Activated CD8-positive, alpha-beta memory T cell treated with anti-CD3 and anti-CD28 coated beads for 48 hours (primary cell): ENCODE data around the gene FGFR3.

Source experiments
- DNase-seq, 3 experiments: peaks; one replicate each; pipeline ENCODE4 v3.0.0-alpha.2; 2020; ENCODE audit warnings: low read depth in 2 of 3, low spot score in 2 of 3

Gene FGFR3

GRCh38 chr4:1756079-1756478 is 37.0 kb upstream of the FGFR3 start:
- no peak for DNase-seq

GRCh38 chr4:1756893-1757779 is 36.0 kb upstream of the FGFR3 start:
- no peak for DNase-seq

GRCh38 chr4:1757836-1758235 is 35.3 kb upstream of the FGFR3 start:
- DNase-seq, result no peak

DNA sequence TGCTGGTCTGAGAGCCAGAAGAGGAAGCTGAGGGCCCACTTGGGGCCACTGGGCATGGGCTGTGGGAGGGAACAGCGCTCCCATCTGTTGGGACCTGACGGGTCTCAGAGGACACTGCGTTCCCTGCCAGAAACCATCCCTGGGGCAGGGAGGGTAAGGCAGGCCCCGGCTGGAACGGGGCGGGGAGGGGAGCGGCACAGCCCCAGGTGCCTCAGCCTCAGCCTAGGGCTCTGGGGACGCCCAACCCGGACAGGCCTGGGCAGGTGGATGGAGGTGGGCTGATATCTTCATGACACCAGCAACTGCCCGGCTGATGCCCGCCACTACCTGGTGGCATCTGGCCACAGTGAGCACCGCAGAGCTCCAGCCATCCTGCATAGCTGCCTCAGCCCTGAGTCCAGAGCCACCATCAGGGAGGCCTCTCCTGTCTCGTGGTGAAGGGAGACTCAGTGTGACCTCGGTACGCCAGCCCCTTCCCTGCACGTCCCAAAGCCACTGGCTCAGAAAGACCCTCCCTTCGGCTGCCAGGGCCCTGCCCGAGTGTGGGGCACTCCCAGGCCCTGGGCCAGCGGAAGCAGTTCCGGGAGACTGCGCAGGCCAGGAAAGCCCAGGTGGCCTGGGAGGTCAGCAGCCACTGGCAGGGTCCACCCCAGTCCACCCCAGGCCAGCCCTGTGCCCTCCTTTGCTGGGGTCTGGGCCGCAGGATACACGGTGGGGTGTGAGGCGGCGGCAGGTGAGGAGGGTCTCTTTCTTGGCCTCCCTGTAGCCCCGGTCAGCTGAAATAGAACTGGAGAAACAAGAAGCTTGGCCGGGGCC is 34.6 kb upstream of the FGFR3 start:
- no peak for DNase-seq

DNA sequence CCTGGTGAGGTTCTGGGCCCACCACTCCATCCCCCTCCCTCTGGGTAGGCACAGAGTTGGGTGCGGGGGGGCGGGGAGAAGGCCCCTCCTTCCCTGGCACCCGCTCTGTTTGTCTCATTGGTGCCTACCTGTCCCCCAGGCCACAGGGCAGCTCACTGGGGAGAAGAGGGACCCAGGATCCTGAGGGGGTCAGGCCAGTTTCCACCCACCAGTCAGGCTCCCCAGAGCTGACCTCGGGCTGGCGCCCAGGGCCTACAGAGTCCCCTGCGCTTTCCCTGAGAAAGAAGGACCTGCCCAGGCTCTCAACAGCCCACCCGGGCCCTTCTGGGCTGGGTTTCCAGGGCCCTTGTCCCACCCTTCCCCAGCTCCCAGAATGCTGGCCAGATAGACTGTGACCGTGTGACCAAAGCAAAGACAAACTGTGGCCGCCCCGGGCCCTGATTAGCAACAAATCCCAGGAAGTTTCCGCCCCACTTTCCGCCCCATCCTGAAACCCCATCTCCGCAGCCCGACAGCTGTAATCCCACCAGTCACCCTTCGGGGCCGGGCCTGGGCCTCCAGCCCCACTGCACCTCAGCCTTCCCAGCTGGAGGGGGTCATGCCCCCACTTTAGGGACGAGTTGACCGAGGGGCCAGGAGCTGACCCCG is 33.8 kb upstream of the FGFR3 start:
- DNase-seq, result no peak

DNA sequence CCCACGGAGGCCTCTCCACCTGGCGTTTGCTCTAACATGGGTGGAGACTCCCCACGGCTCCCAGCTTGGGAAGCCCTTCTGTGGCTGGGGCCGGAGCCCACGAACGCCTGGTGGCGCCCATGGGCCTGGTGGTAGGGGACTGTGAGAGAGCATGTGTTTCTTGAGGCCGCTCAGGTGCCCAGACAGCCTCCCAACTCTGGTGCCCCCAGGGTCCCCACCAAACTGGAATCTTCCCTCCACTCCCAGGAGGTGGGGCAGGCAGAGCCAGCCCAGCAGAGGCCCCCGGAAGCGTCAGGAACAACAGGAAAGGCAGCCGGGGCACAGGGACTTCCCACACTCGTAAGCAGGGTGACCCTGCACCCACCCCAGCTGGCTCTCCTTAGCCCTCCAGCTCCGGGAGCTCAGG is 33.3 kb upstream of the FGFR3 start:
- no peak for DNase-seq

DNA sequence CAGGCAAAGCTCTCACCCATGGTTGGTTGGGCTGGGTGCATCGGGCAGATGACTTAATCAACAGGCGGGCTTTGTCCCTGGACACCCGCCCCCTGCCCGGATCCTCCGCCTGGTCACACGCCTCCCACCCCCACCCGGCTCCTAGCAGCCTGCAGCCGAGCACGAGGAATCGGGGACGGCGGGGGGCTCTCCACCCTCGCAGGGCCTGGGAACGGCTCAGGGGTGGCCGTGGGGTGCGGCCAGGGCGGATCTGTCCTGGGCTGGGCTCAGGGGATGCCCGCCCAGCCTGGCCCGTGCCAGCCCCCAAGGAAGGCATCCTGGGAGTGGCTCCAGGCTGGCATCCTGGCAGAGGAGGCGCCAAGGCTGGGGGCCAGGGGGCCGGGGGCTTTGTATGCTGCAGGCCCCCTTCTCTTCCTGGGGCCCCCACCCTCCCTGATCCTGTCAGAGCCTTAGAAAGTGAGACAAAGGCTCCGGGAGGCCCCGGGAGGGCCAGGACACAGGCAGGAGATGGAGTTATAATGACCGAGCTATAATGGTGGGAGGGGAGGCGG is 32.5 kb upstream of the FGFR3 start:
- DNase-seq, result no peak

- DNase-seq, result no peak
Measured at GRCh38 chr4:1761130-1761689, 31.9 kb upstream of the FGFR3 start.

- no peak for DNase-seq
Measured at GRCh38 chr4:1762264-1763010, 30.7 kb upstream of the FGFR3 start.

DNA sequence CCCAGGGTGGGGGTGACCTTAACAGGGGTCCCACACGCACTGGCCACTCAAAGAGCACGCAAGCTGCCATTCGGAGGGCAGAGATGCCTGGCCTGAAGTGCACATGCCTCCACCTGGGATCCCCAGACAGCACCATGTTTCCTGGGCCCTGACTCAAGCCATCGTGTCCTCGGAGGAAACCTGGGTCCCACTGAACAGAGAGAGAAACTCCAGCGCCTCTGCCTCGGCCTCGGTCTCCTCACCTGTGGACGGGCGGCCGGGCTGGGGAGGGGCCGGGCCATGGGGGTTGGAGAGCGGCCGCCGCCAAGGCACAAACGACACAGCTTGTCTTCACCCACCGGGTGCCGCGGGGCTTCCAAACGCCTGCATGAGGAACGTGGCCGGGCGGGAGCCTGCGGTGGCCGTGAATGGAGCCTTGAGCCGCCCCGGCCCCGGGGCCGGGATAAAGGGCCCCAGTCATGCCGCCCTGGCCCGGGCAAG is 30.0 kb upstream of the FGFR3 start:
- no peak for DNase-seq

DNA sequence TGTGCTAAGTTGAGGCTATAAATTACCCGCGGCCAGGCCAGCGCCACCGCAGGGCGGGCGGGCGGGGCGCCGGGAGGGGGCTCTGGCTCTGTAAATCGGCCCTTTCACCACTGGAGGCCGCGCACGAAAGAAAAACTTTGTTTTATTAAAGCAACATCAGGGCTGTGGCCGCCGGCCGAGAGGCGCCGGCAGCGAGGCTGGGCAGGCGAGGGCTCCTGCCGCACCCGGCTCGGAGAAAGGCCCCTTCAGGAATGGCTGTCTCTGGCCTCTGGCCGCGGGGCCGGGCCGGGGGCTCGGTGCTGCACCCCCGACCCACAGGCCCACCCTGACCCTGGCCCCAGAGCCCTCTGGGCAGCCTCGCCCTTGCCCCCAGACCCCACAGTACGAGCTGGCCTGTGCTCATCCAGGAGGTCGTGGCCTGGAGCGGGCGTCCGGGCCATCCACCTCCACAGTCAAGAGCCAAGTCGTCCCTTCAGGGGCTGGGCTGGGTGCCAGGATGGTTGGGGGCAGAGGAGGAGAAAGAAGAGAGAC is 29.5 kb upstream of the FGFR3 start:
- DNase-seq, result no peak

DNA sequence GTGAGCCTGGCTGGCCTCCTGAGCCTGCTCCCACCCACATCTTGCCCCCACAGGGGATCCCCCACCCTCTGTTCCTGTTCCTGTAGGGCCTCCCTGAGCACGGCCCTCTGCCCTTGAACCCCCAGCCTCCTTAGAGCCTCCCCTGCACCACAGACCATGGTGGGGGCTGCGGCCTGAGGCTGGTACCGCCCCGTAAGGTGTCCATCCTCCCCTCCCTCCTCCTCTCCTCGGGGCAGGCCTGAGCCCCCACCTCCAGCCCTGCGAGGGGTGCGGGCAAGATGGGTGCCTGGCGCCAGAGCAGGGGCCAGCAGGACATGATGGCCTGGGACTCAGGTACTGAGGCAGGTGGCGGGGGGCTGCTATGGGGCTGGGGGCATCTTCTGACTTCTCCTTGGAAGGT is 28.4 kb upstream of the FGFR3 start:
- no peak for DNase-seq

- no peak for DNase-seq
Measured at GRCh38 chr4:1765409-1766072, 27.6 kb upstream of the FGFR3 start.

GRCh38 chr4:1766106-1767060 is 26.7 kb upstream of the FGFR3 start:
- no peak for DNase-seq

GRCh38 chr4:1767061-1767769 is 25.9 kb upstream of the FGFR3 start:
- no peak for DNase-seq

DNA sequence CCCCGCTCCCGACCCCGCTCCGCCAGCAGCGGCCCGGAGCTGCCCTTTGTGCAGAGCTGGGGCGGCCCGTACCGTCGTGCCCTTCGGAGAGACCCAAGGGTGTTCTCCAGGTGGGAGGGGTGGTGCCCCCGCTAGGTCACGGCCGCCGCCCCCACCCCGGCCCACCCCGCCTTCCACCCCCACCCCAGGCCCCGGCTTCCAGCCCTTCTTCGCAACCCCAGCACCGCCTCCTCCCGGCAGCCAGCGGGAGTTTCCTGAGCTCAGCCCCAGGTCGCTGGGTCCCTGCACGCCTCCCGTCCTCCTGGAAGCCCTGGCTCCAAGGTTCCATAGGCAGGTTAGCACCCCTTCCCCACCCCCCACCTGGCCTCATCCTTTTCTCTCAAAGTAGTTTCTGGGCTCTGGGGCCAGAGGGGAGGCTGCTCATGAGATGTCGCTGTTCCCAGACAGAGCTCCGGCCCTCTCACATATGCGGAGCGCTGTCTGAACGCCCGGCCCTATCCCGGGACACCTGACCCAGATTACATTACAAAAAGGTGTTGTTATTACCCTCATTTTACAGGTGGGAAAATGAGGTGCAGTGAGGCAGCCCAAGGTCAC is 25.2 kb upstream of the FGFR3 start:
- no peak for DNase-seq

- no peak for DNase-seq
Measured at GRCh38 chr4:1768367-1769034, 24.6 kb upstream of the FGFR3 start.
